Lower lobe of right lung (tissue), 2 donors: ENCODE data around the gene WNK1. TPM values are rescaled to one million over a fixed set of nuclear protein-coding genes. Genes with fewer than 3 reads are reported as not detected.

ENCODE experiments used
- ATAC-seq, 2 donors: fragments of 200-7000 bp; cut with Tn5 transposase; one replicate each; pipeline ENCODE4 v1.9.1; 2020 to 2022; ENCODE audit warnings: mild to moderate bottlenecking in 2 of 2, moderate library complexity in 2 of 2
- DNase-seq: peaks from one replicate; pipeline ENCODE4 v3.0.0-alpha.2; 2020
- H3K27ac ChIP-seq: fragments of 200-600 bp; one replicate; pipeline ENCODE4 v1.8.0; 2022
- H3K27me3 ChIP-seq: fragments of 200-600 bp; one replicate; pipeline ENCODE4 v1.8.0; 2022; ENCODE audit warnings: low read depth
- H3K36me3 ChIP-seq: fragments of 200-600 bp; one replicate; pipeline ENCODE4 v1.8.0; 2022; ENCODE audit warnings: mild to moderate bottlenecking
- H3K4me1 ChIP-seq: fragments of 200-600 bp; one replicate; pipeline ENCODE4 v1.8.0; 2022
- H3K4me3 ChIP-seq: fragments of 200-600 bp; one replicate; pipeline ENCODE4 v1.8.0; 2022; ENCODE audit warnings: mild to moderate bottlenecking
- H3K9me3 ChIP-seq: fragments of 200-600 bp; one replicate; pipeline ENCODE4 v1.8.0; 2022
- intact Hi-C: fragments of 100-400 bp; cut with DNase I; formaldehyde crosslinking; loops from one replicate; pipeline ENCODE4 v1.11.0; 2022
- total RNA-seq: library from RNA; stranded (reverse); fragmentation: NEBNext Ultra II Directional; extraction: Animal tissue kit (Norgen Biotek cat#: 25700); gene quantifications from one replicate; pipeline ENCODE4 v1.2.1, GENCODE V29; 2021
- TF ChIP-seq, protein P1 (sequence below): fragments of 200-600 bp; IDR thresholded peaks from one replicate; pipeline ENCODE4 v1.8.0; 2022; ENCODE audit warnings: antibody characterized with exemption, mild to moderate bottlenecking
- donor health status: DM: no; HTN: yes; CAD: no; lungs with severe emphysema.

The WNK1 gene
- total RNA-seq, 1 donor from 2014 or later, result 206 TPM

DNA sequence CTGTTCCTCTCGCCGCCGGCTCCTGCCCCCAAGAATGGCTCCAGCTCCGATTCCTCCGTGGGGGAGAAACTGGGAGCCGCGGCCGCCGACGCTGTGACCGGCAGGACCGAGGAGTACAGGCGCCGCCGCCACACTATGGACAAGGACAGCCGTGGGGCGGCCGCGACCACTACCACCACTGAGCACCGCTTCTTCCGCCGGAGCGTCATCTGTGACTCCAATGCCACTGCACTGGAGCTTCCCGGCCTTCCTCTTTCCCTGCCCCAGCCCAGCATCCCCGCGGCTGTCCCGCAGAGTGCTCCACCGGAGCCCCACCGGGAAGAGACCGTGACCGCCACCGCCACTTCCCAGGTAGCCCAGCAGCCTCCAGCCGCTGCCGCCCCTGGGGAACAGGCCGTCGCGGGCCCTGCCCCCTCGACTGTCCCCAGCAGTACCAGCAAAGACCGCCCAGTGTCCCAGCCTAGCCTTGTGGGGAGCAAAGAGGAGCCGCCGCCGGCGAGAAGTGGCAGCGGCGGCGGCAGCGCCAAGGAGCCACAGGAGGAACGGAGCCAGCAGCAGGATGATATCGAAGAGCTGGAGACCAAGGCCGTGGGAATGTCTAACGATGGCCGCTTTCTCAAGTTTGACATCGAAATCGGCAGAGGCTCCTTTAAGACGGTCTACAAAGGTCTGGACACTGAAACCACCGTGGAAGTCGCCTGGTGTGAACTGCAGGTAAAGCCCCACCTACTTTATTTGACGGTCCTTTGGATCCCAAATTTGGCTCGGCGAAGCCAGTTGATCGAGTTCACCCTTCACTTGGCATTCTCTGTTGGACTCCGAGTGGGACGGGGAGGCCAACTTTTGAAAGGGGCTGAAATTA, 1.5 kb downstream of the WNK1 start:
- DNase-seq, result peak; percentile 78
- Histone ChIP-seq H3K9me3 (no peaks in the 10 kb centered on the region), H3K4me1 (peaks cover 50% of the 10 kb centered on the region), H3K27me3 (no peaks in the 10 kb centered on the region), H3K36me3 (no peaks in the 10 kb centered on the region), H3K4me3 (peak overlapping the region; percentile 87), H3K27ac (peak overlapping the region; percentile 91)
- TF ChIP-seq, protein P1, sequence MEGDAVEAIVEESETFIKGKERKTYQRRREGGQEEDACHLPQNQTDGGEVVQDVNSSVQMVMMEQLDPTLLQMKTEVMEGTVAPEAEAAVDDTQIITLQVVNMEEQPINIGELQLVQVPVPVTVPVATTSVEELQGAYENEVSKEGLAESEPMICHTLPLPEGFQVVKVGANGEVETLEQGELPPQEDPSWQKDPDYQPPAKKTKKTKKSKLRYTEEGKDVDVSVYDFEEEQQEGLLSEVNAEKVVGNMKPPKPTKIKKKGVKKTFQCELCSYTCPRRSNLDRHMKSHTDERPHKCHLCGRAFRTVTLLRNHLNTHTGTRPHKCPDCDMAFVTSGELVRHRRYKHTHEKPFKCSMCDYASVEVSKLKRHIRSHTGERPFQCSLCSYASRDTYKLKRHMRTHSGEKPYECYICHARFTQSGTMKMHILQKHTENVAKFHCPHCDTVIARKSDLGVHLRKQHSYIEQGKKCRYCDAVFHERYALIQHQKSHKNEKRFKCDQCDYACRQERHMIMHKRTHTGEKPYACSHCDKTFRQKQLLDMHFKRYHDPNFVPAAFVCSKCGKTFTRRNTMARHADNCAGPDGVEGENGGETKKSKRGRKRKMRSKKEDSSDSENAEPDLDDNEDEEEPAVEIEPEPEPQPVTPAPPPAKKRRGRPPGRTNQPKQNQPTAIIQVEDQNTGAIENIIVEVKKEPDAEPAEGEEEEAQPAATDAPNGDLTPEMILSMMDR, result peak; percentile 19
- intact Hi-C loops, result loop anchor here (10.0 kb wide), 1 partner anchor 179 kb away; no protein-coding TSS in a partner anchor
- peak; percentile 15 to 34 for ATAC-seq

DNA sequence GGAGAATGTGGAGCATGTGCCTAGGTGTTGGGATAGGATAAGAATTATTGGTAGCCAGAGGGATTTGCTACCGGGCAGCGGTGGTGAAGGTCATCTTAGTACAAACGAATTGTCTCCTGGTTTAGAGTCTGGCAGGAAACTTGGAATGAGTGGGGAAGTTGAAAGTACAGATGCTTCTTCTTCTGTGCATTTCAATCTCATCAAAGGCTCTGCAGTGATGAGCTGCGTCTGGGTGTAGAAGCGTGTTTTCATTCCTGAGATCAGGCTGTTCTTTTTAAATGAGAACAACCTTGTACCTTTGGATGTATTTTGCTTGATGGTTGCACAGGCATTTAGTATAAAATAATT, 2.1 kb downstream of the WNK1 start:
- TF ChIP-seq, protein P1, result no peak
- ATAC-seq (no peak), DNase-seq (no peak)
- intact Hi-C loops, result loop anchor here (10.0 kb wide), 1 partner anchor 180 kb away; no protein-coding TSS in a partner anchor
- peak overlapping the region; percentile 91 for H3K27ac ChIP-seq
- H3K9me3 ChIP-seq, result no peaks in the 10 kb centered on the region
- peak overlapping the region; percentile 87 for H3K4me3 ChIP-seq
- H3K4me1 ChIP-seq, result peaks cover 57% of the 10 kb centered on the region
- H3K36me3 ChIP-seq, result no peaks in the 10 kb centered on the region
- no peaks in the 10 kb centered on the region for H3K27me3 ChIP-seq

DNA sequence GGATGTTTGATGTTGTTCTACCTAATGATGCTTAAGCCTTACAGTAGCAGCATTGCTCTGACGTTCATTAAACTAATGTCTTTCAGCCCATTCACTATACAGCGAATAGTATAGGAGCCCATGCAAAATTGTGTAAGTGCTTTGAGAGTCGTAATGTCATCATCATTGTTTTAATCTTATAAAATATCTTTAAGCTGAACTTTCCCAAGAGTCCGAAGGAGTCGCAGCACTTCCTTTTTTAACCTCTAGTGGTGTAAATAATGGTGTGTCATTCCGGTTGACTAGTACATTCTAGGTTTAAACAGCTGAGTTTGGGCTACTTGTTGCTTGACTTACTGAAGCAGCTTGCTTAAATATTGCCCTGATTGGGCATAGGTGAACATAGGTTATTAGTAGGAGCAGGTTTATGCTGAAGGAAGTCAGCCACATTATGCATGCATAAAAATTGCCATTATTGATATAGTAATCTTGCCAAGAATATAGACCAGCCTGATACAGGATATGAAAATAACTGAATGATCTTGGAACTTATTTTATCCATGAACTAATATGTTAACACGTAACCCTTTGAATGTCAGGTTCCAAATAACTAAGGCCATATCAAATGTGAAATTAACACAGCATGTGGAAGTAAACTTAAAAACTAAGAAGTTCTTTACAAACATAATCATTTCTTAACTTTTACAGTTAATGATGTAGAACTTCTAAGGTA, 2.6 kb downstream of the WNK1 start:
- no peaks in the 10 kb centered on the region for H3K27me3 ChIP-seq
- H3K27ac ChIP-seq, result peak overlapping the region; percentile 3
- ATAC-seq, result no peak
- TF ChIP-seq, protein P1, result peak; percentile 42
- DNase-seq, result no peak
- H3K4me1 ChIP-seq, result peaks cover 60% of the 10 kb centered on the region
- peak overlapping the region; percentile 87 for H3K4me3 ChIP-seq
- H3K9me3 ChIP-seq, result no peaks in the 10 kb centered on the region
- H3K36me3 ChIP-seq, result no peaks in the 10 kb centered on the region
- intact Hi-C loops, result loop anchor here (10.0 kb wide), 1 partner anchor 180 kb away; no protein-coding TSS in a partner anchor

DNA sequence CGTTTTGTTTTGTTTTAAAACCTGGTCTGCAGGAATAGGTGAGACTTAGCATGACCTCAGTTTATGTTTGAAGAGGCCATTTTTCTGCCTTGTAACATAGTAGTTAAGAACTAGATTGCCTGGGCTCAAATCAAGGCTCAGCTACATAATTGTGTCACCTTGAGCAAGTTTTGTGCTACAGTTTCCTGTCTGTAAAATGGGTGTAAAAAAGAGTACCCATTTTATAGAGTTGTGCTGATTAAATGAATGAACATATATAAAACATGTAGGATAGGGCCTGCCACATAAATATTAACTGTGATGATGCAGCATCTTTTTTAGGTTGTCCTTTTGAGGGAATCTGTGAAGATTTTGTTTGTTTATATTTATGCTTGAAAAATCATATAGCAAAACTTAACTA, 7.2 kb downstream of the WNK1 start:
- H3K9me3 ChIP-seq, result no peaks in the 10 kb centered on the region
- ATAC-seq (no peak), DNase-seq (no peak)
- no peaks in the 10 kb centered on the region for H3K27me3 ChIP-seq
- H3K27ac ChIP-seq, result no peak overlapping the region
- TF ChIP-seq, protein P1, result no peak
- H3K36me3 ChIP-seq, result peaks cover 7% of the 10 kb centered on the region
- peaks cover 67% of the 10 kb centered on the region for H3K4me1 ChIP-seq
- H3K4me3 ChIP-seq, result no peak overlapping the region
- intact Hi-C loops, result loop anchor here (10.0 kb wide), 1 partner anchor 185 kb away; no protein-coding TSS in a partner anchor

DNA sequence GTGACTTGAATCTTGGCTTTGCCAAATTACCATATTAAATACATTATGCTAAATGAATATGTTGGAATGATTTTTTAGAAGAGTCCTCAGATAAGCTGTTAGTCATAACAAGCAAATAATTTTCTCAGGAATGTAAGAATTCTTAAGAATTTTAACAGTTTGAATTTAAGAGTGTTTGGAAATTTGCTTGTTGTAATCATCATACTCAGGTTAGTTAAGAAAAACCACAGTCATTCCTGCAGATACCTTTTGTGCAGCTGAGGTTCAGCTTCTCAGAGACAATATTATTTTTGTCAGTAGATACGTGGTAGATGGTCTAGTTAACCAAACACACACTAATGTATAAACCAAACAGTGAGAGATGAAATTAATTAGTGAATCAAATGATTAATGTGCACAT, 8.9 kb downstream of the WNK1 start:
- Histone ChIP-seq H3K9me3 (no peaks in the 10 kb centered on the region), H3K4me3 (no peak overlapping the region), H3K27me3 (no peaks in the 10 kb centered on the region), H3K36me3 (peaks cover 7% of the 10 kb centered on the region), H3K4me1 (peaks cover 62% of the 10 kb centered on the region), H3K27ac (no peak overlapping the region)
- ATAC-seq (no peak), DNase-seq (no peak)
- TF ChIP-seq, protein P1, result no peak
- intact Hi-C loops, result no loop called here
